ENCODE data around the gene VEZT. TPM values are rescaled to one million over a fixed set of nuclear protein-coding genes. Genes with fewer than 3 reads are reported as not detected.

The VEZT gene
- total RNA-seq, 2 experiments from 2014 or later: 52.0 to 55.6 TPM

GRCh38 chr12:95198914-95199313 is 18.7 kb upstream of the VEZT start:
- POLR2A ChIA-PET: no interaction called here
- CTCF ChIA-PET: interaction anchor here (0.6 kb wide), 1 partner anchor 482 kb away, joined by 3 read pairs; no protein-coding TSS in a partner anchor

DNA sequence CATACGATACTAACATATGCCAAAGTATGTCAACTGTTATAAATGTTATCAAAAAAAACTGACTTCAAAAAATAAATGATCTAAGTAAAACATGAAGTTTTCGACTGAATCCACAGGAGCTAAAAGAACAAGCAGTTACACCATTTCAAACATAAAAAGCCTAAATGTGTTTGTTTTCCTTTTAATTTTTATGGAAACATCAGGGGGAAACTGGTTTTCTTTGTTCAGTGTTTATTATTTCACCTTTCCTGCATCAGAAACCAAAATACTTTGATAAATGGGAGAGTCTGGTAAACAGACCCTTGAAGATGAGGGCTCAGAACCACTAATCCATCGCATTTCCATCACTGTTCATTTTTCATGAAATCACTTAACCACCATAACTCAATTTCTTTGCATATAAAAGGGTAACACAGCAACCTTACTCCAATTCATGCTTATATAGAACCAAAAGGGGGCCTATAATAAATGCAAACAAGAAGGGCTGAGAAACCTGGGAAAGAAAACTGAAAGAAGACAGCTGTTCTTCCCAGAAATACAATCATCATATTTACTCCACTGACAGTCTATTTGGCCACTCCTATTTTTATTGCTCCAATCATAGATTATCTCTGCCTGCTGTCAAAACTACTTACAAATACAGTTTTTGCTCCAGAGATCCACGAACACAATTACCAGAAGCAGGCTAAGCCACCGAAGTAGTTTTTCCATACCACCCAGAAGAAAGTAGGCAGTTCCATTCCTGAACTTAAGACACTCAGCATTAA is 17.3 kb upstream of the VEZT start:
- POLR2A ChIA-PET: no interaction called here
- CTCF ChIA-PET: no interaction called here

GRCh38 chr12:95201056-95201670 is 16.4 kb upstream of the VEZT start:
- ChIA-PET POLR2A (no interaction called here), CTCF (no interaction called here)

DNA sequence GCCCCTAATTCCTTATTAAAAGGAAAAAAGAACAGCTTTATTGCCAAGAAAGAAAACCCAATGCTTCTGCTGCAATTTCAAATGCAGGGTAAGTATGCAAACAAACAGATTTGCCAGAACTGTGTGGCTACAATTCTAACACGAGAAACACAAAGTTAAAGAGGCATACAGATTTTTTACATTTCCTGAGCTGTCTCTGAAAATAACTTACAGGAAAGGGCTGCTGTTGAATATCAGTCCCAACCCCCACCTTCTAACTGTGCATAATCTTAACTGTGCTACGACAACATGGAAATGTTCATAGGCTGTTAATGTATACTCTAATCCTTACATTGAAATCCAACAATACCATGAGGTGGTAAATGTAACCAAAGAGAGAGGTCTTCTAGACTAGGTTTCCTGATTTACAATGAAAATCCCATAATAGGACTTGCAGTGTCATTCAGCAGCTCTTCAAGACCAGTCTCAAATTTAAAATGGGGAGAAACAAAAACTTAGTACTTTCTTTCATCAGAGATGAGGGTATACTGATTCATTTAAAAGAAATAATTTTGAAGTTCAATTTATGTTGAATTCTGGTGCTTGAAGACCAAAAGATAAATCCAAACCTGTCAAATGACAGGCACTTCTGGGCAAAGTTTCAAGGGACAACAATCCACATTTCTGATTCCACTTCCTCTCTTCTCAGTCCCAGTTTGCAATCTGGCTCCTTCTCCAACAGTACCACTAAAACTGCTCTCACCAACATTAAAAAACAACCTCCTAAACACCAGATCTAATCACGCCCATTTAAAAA is 14.7 kb upstream of the VEZT start:
- CTCF ChIA-PET: no interaction called here
- POLR2A ChIA-PET: no interaction called here

DNA sequence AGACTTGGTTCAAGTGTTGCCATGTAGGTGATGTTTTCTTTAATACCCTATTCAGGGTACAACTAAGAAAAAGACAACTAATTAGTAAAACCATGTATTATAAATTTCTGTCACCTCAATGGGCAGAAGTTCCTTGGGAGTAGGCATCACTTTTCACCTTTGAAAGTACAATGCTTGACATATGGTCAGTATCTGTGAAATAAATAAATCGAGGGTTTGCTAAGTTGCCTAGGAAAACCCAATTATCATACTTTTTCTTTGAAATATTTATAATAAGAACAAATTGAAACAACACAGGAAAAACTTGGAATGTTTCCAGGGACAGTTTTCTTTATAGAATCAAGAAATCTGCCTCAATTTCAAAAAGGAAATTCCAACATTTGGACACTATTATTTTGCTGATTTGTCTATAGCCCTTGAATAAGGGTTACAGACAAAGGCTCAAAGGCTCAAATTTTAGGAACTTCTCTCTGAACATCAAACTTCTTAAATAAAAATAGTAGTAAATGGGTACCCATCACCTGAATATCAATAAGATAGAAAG is 14.0 kb upstream of the VEZT start:
- POLR2A ChIA-PET: no interaction called here
- CTCF ChIA-PET: no interaction called here

GRCh38 chr12:95204141-95204866 is 13.3 kb upstream of the VEZT start:
- POLR2A ChIA-PET: interaction anchor here (0.6 kb wide), 1 partner anchor 17 kb away, joined by 5 read pairs; no protein-coding TSS in a partner anchor
- CTCF ChIA-PET: interaction anchor here (0.6 kb wide), 1 partner anchor 12 kb away, joined by 4 read pairs; no protein-coding TSS in a partner anchor

- CTCF ChIA-PET: interaction anchor here (0.6 kb wide), 1 partner anchor 11 kb away, joined by 4 read pairs; no protein-coding TSS in a partner anchor
Observed at GRCh38 chr12:95205016-95205624, 12.5 kb upstream of the VEZT start.

DNA sequence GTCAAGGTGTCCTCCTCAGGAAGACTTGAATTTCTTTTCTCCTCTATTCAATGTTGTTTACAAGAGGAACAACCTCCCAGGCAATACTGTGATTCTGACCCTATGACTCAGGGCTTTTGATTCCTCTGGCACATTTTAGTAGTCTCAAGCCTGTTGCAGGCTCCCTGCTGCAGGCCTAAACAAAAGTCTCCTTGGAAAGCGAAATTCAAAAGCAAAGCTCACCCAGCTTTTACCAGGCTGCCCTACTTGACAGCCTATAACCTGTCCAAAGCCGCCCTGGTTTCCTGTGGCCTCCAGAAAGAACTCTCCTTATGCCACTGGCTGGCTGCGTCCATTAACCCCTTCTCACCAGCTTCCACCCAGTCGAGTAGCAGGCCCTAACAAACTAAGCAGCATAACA is 11.9 kb upstream of the VEZT start:
- ChIA-PET CTCF (no interaction called here), POLR2A (interaction anchor here (0.6 kb wide), 1 partner anchor 408 kb away, joined by 3 read pairs; no protein-coding TSS in a partner anchor)

More at GRCh38 chr12:95205016-95205624, 12.5 kb upstream of the VEZT start:
- POLR2A ChIA-PET: interaction anchor here (0.6 kb wide), 2 partner anchors 17 to 409 kb away, joined by 3 to 5 read pairs; no protein-coding TSS in a partner anchor

DNA sequence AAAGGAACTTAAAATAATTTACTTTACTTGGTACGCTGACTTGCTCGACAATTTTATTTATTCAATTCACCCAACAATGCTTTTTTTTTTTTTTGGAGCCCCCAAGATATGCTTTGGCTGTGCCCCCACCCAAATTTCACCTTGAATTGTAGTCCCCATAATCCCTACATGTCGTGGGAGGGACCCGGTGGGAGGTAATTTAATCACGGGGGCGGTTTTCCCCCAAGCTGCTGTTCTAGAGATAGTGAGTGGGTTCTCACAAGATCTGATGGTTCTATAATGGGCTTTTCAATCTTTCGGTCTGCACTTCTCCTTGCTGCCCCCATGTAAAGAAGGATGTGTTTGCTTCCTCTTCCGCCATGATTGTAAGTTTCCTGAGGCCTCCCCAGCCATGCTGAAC is 10.7 kb upstream of the VEZT start:
- POLR2A ChIA-PET: no interaction called here
- CTCF ChIA-PET: interaction anchor here (0.6 kb wide), 1 partner anchor 408 kb away, joined by 3 read pairs; no protein-coding TSS in a partner anchor

- CTCF ChIA-PET: interaction anchor here (0.6 kb wide), 1 partner anchor 408 kb away, joined by 3 read pairs; no protein-coding TSS in a partner anchor
Observed at GRCh38 chr12:95207407-95207806, 10.2 kb upstream of the VEZT start.

DNA sequence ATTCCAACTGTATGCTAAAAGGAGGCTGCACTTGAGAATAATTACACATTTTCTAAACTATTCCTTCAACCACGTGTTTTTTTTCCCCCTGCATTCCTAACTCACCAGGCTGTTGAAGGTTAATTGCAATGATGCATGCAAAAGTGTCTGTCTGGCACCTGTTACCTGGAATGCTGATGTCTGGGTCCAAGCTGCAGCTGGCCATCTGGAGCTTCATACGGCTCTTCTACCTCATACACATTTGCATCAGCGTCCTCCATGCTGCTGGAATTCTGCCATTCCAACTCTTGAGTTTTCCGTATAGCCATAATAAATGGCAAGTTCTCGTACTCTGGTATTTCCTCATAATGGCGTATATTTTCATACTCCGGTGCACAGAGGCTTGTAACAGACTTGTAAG is 8.9 kb upstream of the VEZT start:
- ChIA-PET CTCF (no interaction called here), POLR2A (no interaction called here)

More at GRCh38 chr12:95207407-95207806, 10.2 kb upstream of the VEZT start:
- POLR2A ChIA-PET: no interaction called here

GRCh38 chr12:95212586-95212985 is 5.0 kb upstream of the VEZT start:
- ChIA-PET CTCF (no interaction called here), POLR2A (no interaction called here)

DNA sequence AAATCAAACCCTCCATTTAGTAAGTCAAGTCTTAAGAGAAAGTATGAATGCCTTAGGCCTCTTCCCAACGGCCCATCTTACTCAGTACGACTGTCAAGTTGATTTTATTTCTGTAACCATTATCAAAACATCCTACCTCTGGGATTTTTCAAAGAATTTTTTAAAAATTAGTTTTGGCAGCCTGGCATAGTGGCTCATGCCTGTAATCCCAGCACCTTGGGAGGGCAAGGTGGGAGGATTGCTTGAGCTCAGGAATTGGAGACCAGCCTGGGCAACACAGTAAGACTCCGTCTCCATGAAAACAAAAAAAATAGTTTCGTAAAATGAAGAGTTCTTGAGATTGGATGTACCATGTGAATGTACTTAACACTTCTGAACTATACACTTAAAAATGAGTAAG is 4.5 kb upstream of the VEZT start:
- ChIA-PET POLR2A (no interaction called here), CTCF (no interaction called here)

DNA sequence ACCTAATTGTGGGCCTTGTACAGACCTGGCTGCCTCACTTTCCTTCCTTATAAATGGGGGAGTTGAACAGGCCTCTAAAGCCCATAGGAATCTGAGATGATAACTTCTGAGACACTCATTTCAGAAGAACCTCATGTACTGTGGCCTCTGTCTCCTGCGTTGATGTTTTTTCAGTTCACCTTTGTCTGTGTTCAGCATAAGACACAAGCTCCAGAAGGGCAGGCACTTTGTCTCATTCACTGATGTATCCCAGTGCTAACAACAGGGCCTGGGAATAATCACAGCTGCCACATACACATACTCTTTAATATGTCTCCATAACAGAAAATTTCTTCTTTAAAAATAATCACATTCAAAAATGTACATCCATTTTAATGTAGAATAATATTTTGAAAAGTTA is 3.7 kb upstream of the VEZT start:
- ChIA-PET POLR2A (no interaction called here), CTCF (interaction anchor here (0.7 kb wide), 1 partner anchor 314 kb away, joined by 4 read pairs; no protein-coding TSS in a partner anchor)

DNA sequence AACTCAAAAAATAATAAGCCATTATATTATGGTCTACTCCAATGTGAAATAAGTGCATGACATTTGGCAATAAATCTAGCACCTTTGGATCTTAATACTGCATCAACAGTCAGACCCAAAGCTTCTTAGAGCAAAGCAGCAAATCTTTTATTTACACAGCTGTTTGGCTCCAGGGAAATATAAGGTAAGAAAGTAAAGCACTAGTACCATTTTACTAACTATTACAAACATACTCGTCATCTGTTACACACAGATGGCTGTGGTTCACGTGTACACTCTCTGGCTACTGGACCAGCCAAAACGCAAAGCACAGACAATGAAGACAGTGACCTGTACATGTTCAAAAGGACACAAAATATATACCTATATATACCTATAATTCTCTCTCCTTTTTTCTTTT is 3.1 kb upstream of the VEZT start:
- POLR2A ChIA-PET: no interaction called here
- CTCF ChIA-PET: interaction anchor here (0.7 kb wide), 1 partner anchor 314 kb away, joined by 4 read pairs; no protein-coding TSS in a partner anchor

DNA sequence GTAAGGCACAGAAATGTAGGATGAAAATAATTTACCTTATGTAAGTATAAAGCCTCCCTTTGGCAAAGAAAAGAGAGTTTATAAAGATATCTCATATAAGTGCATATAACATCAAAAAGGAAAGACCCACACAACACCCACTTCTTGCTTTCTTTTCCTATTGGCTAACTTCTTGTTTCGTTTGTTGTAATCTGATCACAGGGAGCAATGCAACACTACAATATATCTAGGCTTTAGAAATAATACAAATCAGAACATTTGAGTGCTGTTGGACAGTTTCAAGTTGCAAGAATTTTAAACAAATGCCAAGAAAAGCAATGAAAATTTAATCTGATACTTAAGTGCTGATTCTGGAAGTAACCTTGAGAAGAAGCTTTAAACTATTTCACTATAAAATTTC is 1.7 kb upstream of the VEZT start:
- POLR2A ChIA-PET: interaction anchor here (0.8 kb wide), 1 partner anchor 257 kb away, joined by 3 read pairs; no protein-coding TSS in a partner anchor
- CTCF ChIA-PET: interaction anchor here (0.7 to 1.9 kb wide), 2 partner anchors 11 to 143 kb away, joined by 4 to 5 read pairs; partner anchors contain the start of gene NR2C1

GRCh38 chr12:95216711-95217376 is 763 bp upstream of the VEZT start:
- CTCF ChIA-PET: interaction anchor here (0.6 to 1.9 kb wide), 6 partner anchors 12 to 571 kb away, joined by 3 to 6 read pairs (median 4); partner anchors contain the start of genes METAP2 and NR2C1
- POLR2A ChIA-PET: interaction anchor here (0.5 to 1.5 kb wide), 6 partner anchors 28 to 257 kb away, joined by 3 to 9 read pairs (median 4); partner anchors contain the start of genes METAP2, NDUFA12 and NR2C1
